Panc1 (cell line): ENCODE measurements around the gene WNT7A.

Experiments
- POLR2AphosphoS5 ChIP-seq: IDR thresholded peaks from 2 replicates; pipeline ENCODE4 v1.6.1; 2012; ENCODE audit warnings: mild to moderate bottlenecking, low read depth, low read length, moderate library complexity
- REST ChIP-seq, 2 experiments: IDR thresholded peaks; 2 replicates each; pipeline ENCODE4 v1.6.1; 2011 to 2012; ENCODE audit warnings: low read depth in 2 of 2, control low read depth in 1 of 2, low read length in 1 of 2, mild to moderate bottlenecking in 1 of 2, moderate library complexity in 1 of 2; ENCODE audit not compliant: insufficient read depth in 1 of 2
- SIN3A ChIP-seq: IDR thresholded peaks from 2 replicates; pipeline ENCODE4 v1.6.1; 2012; ENCODE audit warnings: low read depth, mild to moderate bottlenecking, low read length, moderate library complexity, borderline replicate concordance; ENCODE audit not compliant: insufficient read depth
- TF ChIP-seq, protein P1 (sequence below): fragments of 450-650 bp; IDR thresholded peaks from 2 replicates; pipeline ENCODE4 v1.5.1; 2017; ENCODE audit warnings: mild to moderate bottlenecking

- TF ChIP-seq, protein P1, sequence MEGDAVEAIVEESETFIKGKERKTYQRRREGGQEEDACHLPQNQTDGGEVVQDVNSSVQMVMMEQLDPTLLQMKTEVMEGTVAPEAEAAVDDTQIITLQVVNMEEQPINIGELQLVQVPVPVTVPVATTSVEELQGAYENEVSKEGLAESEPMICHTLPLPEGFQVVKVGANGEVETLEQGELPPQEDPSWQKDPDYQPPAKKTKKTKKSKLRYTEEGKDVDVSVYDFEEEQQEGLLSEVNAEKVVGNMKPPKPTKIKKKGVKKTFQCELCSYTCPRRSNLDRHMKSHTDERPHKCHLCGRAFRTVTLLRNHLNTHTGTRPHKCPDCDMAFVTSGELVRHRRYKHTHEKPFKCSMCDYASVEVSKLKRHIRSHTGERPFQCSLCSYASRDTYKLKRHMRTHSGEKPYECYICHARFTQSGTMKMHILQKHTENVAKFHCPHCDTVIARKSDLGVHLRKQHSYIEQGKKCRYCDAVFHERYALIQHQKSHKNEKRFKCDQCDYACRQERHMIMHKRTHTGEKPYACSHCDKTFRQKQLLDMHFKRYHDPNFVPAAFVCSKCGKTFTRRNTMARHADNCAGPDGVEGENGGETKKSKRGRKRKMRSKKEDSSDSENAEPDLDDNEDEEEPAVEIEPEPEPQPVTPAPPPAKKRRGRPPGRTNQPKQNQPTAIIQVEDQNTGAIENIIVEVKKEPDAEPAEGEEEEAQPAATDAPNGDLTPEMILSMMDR: no peak
- TF ChIP-seq SIN3A: no peak
- TF ChIP-seq POLR2AphosphoS5: no peak
- TF ChIP-seq REST (IDR thresholded peaks at IDR 0.05; ENCODE audit: insufficient read depth in 1 of 2, low read depth in 2 of 2, low read length in 1 of 2): no peak
These were observed 40.6 kb downstream of the WNT7A start for GRCh38 chr3:13839253-13839652.
